HCT116 (cell line): ENCODE data around the gene FAM234A.

Experiments
- CTCF ChIP-seq, 3 experiments: fragments of 200-600 bp in 1 of 3; sonication (generic) in 1 of 3; IDR thresholded peaks in 2 of 3; conservative IDR thresholded peaks in 1 of 3; 2 replicates each; pipeline ENCODE4 v1.5.1; 2012 to 2017; ENCODE audit warnings: low read depth in 2 of 3, low read length in 2 of 3, antibody characterized with exemption in 1 of 3, borderline replicate concordance in 1 of 3, control low read depth in 1 of 3, mild to moderate bottlenecking in 1 of 3, mixed read lengths in 1 of 3, mixed run types in 1 of 3, moderate library complexity in 1 of 3; ENCODE audit not compliant: insufficient read depth in 1 of 3
- EGR1 ChIP-seq: IDR thresholded peaks from 2 replicates; pipeline ENCODE4 v1.6.1; 2012; ENCODE audit warnings: low read depth
- EZH2 ChIP-seq: fragments of 200-600 bp; sonication (generic); IDR thresholded peaks from 2 replicates; pipeline ENCODE4 v1.6.1; 2017; ENCODE audit warnings: antibody characterized with exemption, mixed run types
- FOSL1 ChIP-seq: IDR thresholded peaks from 2 replicates; pipeline ENCODE4 v1.6.1; 2012; ENCODE audit warnings: low read depth
- POLR2A ChIP-seq: IDR thresholded peaks from 2 replicates; pipeline ENCODE4 v1.7.0; 2011; ENCODE audit warnings: borderline replicate concordance; ENCODE audit not compliant: insufficient read depth, insufficient read length; ENCODE audit errors: extremely low read depth
- SP1 ChIP-seq: IDR thresholded peaks from 2 replicates; pipeline ENCODE4 v1.6.1; 2012; ENCODE audit warnings: low read depth
- YY1 ChIP-seq: IDR thresholded peaks from 2 replicates; pipeline ENCODE4 v1.6.1; 2011; ENCODE audit warnings: low read length, low read depth, moderate library complexity, mild to moderate bottlenecking; ENCODE audit not compliant: insufficient replicate concordance; ENCODE audit errors: extremely low read depth
- TF ChIP-seq, protein P1 (sequence below): IDR thresholded peaks from 2 replicates; pipeline ENCODE4 v1.6.1; 2012

DNA sequence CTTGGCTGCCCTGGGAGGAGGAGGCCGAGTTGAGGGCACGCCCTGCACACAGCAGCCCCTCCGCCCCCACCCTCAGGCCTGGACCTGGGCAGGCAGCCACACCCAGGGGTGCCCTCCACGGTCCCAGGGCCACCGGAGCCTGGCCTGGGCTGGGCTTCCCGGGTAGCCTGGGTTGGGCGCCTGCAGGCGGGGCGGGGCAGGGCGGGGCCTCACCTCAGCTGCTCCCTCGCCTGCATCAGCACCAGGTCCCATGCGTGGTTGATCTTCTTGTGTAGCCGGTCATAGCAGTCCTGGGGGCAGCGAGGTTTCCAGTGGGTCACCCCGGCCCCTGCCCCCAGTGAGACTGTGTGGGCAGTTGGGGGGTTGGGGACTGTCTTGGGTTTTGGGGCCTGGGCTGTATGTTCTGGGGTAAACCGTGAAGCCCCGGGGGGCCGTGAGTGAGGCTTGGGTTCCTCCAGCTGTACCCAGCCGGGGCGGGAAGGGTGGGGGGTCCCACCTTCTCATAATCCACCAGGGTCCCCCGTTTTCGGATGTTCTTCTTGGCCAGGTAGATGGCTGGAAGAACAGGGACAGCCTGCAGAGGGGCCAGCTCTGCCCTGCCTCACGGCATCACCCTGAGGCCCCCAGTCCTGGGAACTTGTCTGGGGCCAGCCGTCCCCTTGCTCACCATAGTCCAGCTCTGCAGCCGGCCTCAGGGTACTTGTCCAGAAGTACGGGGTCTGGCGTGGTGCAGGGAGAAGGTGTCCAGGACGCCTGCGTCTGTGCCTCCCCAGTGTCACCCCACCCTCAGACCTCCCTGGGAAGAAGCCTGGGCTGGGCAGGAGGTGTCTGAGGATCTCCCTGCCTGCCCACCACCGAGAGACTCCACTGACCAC, 39.2 kb downstream of the FAM234A start:
- TF ChIP-seq EZH2: no peak
- TF ChIP-seq SP1: no peak
- no peak for TF ChIP-seq CTCF (IDR thresholded peaks at IDR 0.05 in 2 of 3, conservative IDR thresholded peaks at IDR 0.05 in 1 of 3; ENCODE audit: borderline replicate concordance in 1 of 3, insufficient read depth in 1 of 3, low read depth in 2 of 3, low read length in 2 of 3)
- TF ChIP-seq YY1: no peak
- TF ChIP-seq EGR1: no peak
- TF ChIP-seq, protein P1, sequence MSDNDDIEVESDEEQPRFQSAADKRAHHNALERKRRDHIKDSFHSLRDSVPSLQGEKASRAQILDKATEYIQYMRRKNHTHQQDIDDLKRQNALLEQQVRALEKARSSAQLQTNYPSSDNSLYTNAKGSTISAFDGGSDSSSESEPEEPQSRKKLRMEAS: no peak
- TF ChIP-seq POLR2A: no peak
- TF ChIP-seq FOSL1: no peak
